Measurements from ENCODE around the gene RPL13A. TPM values are rescaled to one million over a fixed set of nuclear protein-coding genes. Genes with fewer than 3 reads are reported as not detected.
A peak's percentile ranks its signal among the peaks of the same experiment; 100 is the strongest.

RPL13A gene
- polyA plus RNA-seq, 3 donors: 2,758 to 3,345 (median 3,013) TPM

DNA sequence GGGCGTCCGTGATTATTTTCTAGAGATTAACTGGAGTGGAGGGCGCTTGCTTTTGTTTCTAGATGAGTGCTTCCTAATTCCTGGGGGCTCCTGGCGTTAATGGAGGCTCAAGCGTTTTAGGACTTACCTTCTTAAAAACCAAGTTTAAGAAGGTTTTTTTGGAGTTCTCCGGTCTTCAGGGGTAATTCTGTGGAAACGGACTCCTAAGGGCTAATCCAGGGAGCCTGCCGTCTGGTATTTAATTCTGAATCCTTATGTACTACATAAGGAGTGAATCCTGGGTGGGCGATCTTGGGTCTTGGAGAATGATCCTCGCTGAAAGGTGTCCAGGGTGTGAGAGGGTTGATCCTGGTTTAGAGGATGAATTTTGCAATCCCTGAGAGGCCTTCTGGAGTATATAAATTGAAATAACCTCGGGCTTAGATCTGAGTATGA is 9.2 kb downstream of the RPL13A start:
- no peak for DNase-seq

DNA sequence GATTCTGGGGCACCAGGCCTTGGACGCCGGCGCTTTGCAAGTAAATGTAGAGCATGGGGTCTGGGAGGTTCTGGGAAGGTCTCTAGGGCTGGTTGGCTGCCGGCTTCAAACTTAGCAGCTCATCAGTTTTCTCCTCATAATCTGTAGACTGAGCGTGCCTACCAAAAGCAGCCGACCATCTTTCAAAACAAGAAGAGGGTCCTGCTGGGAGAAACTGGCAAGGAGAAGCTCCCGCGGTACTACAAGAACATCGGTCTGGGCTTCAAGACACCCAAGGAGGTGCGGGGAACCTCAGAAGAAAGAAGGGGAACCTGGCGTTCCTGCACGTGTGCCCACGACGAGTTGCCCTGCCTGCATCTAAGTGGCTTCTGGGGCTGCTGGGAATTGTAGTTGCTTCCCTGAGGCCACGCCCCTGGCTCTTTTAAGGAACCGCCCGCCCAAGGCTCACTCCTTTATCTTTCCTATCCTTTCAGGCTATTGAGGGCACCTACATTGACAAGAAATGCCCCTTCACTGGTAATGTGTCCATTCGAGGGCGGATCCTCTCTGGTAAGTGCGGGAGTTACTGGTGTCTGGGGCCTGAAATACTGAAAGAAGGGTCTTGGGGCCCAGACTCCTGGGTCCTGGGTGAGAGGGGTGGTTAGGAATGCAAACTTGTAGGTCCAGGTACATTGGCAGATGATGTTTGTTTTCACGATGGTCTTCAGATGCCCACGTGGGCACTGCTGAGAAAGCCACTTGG is 9.8 kb downstream of the RPL13A start:
- DNase-seq: no peak

DNA sequence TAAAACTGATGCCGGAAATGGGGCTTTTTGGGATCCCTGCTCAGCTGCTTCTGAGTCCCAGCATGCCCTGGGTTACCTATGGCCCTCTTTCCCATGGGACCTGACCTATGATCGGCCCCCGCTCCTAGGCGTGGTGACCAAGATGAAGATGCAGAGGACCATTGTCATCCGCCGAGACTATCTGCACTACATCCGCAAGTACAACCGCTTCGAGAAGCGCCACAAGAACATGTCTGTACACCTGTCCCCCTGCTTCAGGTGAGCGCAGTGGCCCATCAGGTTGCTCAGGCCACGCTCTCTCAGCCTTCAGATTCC is 10.3 kb downstream of the RPL13A start:
- no peak for DNase-seq

DNA sequence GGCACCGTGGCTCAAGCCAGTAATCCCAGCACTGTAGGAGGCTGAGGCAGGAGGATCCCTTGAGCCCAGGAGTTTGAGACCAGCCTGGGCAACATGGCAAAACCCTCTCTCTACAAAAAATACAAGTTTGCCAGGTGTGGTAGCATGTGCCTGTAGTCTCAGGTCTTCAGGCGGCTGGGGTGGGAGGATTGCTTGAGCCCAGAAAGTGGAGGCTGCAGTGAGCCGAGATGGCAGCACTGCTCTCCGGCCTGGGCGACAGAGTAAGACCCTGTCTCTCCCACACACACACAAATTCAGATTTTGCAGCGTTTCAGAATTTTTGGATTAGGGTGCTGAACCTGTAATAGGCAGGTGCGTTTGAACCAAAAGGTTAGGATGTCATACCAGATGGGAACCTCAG is 11.1 kb downstream of the RPL13A start:
- no peak for DNase-seq

DNA sequence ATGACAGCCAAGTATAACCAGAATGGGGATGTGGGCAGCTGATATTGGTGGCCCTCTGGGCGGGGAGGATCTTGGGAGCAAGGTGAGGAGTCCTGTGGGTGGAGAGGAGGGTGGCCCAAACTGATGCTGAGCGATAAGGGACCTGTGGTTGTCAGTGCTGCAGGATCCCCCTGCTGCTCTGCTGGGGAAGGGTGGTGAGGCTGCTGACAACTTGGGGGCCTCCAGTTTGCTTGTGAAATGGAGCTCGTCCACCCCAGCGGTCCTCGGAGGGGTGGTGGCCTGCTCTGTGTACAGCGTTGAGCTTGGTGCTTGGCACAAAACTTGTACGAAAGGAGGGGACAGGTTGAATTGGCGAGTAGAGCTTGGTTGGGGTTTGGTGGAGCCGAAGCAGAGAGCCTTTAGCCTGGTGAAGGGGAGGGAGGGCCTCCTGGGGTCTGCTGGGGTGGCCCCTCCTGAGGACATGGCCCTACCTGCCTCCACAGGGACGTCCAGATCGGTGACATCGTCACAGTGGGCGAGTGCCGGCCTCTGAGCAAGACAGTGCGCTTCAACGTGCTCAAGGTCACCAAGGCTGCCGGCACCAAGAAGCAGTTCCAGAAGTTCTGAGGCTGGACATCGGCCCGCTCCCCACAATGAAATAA is 11.7 kb downstream of the RPL13A start:
- no peak for DNase-seq

DNA sequence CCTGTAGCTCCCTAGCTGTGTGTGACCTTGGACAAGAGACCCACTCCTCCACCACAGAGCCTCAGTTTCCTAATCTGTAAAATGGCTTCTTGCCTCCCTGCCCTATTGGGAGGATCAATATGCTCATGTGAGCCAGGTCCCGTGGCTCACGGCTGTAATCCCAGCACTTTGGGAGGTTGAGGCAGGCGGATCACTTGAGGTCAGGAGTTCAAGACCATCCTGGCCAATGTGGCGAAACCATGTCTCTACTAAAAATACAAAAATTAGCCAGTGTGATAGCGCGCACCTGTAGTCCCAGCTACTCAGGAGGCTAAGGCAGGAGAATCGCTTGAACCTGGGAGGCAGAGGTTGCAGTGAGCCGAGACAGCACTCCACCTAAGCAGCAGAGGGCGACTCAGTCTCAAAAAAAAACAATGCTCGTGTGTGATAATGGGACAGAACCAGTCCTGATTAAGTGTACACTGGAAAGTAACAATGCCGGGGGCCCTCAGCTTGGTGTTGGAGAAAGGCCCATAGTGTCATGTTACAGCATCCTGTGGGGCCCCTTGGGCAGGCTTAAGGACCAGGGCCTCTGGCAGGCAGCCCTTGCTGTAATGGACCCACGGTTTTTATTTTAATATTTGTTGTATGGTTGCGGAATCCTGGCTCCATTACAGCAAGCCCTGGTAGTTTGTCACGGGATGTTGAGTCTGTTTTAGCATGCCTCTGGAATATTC is 15.6 kb downstream of the RPL13A start:
- peak; percentile 74 for DNase-seq

DNA sequence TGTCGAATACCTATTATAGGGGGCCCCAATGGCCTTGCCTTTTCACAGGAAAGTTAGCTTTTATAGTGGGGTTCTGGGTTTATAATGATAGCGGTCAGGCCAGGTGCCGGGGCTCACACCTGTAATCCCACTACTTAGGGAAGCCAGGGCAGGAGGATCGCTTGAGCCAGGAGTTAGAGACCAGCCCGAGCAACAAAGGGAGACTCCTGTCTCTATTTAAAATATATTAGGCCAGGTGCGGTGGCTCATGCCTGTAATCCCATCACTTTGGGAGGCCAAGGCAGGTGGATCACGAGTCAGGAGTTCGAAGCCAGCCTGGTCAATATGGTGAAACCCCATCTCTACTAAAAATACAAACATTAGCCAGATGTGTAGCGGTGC is 16.2 kb downstream of the RPL13A start:
- DNase-seq: no peak

DNA sequence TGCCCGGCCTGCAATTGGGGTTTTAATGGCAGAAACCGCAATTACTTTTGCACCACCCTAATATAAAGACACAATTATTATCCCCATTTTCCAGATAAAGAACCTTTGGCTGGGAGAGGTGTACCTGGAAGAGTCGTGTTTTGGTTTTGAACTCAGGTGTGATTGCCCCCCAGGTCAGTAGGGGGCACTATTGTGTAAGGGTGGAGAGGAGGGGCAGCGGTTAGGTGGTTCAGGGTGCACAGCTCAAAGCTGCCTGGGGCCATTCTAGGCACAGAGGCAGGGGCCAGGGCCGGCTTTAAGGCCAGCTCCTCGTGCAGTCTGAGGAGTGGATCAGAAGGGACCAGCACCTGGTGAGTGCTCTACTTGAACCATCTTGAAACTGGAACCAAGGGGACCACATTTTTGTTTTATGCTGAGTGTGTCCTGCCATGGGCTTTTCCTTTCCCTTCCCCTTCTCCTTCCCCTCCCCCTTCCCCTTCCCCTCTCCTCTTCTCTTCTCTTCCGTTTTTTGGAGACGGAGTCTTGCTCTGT is 19.2 kb downstream of the RPL13A start:
- DNase-seq: peak; percentile 54

DNA sequence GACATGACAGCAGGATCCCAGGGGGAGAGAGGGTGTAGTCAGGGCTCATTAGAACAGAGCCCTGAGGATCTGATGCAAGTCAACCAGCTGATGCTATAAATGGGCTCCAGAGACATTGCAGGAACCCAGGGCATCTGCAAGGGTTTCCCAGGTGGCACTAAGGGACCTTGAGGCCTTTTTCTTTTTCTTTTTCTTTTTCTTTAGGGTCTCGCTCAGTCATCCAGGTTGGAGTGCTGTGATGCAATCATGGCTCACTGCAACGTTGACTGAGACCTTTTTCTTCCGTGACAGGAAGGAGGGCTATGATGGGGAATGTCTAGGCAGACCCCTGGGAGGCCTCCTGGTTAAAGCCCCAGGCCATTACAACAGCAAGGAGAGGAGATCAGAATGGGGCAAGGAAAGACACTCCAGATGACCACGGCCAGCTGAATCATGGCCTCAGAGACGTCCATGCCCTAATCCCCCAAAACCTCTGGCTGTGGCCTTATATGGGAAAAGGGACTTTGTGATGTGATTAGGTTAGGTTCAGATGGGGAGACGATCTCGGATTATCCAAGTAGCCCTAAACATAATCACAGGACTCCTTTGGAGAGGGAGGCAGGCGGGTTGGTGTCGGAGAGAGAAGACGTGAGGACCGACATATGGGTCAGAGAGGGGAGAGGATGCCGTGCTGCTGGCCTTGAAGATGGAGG is 20.5 kb downstream of the RPL13A start:
- no peak for DNase-seq

DNA sequence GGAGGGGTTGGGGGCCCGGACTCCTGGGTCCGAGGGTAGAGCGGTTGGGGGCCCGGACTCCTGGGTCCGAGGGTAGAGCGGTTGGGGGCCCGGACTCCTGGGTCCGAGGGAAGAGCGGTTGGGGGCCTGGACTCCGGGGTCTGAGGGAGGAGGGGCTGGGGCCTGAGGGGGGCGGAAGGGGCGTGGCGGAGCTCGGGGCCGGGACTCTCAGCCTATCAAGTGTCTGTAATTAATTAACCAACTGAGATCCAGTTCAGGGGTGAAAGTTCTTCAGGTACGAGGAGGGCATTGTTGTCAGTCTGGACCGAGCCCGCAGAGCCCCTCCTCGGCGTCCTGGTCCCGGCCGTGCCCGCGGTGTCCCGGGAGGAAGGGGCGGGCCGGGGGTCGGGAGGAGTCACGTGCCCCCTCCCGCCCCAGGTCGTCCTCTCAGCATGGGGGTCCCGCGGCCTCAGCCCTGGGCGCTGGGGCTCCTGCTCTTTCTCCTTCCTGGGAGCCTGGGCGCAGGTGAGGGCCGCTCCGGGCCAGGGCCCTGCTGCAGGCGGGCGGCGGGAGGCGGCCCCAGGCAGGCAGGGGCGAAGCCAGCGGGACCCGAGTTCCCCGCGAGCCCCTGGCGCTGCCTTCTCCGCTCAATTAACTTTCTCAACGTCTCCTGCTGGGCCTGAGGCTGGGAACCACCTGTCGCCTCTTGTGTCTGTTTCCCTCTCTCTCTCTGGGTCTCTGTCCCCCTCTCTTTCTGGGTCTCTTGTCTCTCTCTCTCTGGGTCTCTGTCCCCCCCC is 25.8 kb downstream of the RPL13A start:
- peak; percentile 76 for DNase-seq

DNA sequence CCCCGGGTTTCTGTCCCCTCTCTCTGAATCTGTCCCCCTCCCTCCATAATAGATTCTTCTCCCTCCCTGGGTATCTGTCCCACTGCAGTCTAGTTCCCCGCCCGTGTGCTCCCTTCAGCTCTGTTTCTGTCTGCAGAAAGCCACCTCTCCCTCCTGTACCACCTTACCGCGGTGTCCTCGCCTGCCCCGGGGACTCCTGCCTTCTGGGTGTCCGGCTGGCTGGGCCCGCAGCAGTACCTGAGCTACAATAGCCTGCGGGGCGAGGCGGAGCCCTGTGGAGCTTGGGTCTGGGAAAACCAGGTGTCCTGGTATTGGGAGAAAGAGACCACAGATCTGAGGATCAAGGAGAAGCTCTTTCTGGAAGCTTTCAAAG is 26.3 kb downstream of the RPL13A start:
- no peak for DNase-seq

DNA sequence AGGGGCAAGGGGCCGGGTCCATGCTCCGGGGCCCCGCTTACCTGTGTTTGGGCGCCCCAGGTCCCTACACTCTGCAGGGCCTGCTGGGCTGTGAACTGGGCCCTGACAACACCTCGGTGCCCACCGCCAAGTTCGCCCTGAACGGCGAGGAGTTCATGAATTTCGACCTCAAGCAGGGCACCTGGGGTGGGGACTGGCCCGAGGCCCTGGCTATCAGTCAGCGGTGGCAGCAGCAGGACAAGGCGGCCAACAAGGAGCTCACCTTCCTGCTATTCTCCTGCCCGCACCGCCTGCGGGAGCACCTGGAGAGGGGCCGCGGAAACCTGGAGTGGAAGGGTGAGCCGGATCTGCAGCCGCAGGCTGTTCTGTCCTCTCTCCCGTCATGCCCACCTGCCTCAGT is 26.7 kb downstream of the RPL13A start:
- DNase-seq: no peak

DNA sequence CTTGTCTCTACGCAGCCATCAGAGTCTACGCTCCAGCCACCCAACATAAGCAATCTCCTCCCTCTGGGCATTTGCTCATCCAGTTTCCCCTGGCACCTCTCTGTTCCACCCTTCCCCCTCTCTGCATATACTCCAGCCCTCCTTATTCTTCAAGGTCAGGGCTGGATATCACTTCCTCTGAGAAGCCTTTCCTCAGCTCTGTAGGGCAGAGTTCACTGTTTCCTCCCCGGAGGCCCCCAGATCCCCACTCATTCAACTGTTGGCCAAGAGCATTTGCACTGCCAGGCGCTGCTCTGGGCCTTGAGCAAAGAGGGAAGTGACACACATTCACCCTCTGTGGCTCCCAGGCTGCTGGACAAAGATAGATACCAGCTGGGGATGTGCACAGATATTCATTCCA is 28.4 kb downstream of the RPL13A start:
- DNase-seq: no peak

DNA sequence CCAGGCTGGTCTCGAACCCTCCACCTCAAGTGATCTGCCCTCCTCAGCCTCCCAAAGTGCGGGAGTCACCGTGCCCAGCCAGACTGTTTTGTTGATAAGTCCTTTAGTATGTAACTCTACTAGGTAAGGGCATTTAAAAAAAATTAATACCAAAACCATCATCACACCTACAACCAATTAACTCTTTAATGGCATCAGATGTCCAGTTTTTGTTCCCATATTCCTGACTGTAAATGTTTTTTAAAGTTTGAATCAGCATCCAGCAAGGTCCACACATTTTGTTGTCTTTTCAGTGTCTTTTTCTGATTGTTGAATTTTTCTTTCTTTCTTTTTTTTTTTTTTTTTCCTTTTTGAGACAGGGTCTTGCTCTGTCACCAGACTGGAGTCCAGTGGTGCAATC is 30.6 kb downstream of the RPL13A start:
- no peak for DNase-seq

DNA sequence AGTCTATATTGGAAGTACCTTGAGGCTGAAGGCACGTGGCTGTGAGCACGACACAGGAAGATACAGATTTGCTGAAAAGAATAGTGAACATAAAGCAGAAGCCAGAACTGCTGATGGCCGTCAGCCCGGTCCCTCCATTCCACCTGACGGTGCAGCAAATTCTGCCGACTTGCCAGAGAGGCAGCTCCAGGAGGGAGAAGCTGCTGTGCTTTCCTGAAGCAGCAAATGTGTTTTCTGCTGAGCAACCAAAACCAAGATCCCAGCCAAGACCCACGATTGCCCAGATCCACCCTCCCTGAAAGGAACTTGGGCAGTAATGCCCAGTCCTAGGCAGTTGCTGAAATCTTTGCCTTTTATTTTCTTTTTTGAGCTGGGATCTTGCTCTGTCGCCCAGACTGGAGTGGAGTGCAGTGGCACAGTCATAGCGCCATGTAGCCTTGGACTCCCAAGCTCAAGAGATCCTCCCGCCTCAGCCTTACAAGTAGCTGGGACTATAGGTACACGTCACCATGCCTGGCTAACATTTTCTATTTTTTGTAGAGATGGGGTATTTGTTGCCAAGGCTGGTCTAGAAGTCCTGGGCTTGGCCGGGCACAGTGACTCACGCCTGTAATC is 33.4 kb downstream of the RPL13A start:
- DNase-seq: no peak

DNA sequence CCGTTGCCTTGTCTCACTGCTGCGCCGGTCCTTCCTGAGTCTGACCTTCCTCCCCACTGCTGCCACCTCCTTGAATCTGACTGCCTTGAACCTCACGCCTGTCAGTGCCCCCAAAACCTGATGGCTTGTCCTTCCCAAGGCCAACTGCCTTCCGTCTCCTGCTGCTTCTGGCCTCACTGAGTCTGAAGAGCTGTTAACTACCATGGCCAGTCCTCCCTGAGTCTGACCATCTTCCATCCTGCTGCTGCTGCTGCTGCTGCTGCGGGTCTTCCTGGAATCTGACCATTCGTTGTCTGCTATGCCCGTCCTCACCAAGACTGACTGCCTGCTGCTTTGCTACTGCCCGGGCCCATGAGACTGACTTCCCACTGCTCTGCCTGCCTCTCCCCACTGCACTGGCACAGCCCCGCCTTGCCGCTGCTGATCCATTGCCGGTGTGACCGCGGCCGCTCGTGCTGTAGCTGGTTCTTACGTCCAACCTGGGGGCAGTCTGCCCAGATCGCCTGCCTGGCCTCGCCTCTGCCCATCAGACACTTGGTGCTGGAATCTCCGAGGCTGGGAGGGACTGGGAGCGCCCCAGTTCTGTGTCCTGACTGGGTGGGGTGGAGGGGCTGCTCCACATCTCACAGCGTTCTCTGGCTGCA is 37.5 kb downstream of the RPL13A start:
- no peak for DNase-seq

DNA sequence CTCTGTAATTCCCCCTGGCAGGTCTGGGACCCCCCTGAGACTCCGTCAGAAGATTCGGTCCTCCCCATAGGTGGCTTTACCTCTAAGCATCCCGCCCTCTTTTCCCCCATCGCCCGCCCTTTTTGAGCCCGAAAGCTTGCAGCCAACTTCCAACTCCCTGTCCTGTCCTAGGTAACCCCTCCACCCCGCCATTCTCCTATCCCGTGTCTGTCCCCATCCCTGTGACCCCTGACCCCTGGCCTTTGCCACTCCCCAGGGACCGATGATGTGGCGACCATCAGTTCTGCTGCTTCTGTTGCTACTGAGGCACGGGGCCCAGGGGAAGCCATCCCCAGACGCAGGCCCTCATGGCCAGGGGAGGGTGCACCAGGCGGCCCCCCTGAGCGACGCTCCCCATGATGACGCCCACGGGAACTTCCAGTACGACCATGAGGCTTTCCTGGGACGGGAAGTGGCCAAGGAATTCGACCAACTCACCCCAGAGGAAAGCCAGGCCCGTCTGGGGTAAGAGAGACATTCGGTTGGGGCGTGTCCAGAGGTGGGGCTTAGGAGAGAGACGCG is 40.9 kb downstream of the RPL13A start:
- DNase-seq: no peak

DNA sequence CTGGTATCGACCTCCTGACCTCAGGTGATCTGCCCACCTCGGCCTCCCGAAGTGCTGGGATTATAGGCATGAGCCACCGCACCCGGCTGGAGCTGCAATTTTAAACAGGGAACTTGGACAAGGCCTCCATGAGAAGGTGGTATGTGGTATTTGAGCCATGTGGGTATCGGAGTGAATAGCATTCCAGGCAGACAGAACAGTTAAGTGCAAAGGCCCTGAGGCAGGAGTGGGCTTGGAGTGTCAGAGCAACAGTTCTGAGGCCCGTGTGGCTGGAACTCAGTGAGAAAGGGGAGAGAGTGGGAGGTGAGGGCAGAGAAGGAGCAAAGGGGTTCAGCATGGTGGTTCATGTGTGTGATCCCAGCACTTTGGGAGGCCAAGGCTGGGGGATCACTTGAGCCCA is 43.3 kb downstream of the RPL13A start:
- no peak for DNase-seq

DNA sequence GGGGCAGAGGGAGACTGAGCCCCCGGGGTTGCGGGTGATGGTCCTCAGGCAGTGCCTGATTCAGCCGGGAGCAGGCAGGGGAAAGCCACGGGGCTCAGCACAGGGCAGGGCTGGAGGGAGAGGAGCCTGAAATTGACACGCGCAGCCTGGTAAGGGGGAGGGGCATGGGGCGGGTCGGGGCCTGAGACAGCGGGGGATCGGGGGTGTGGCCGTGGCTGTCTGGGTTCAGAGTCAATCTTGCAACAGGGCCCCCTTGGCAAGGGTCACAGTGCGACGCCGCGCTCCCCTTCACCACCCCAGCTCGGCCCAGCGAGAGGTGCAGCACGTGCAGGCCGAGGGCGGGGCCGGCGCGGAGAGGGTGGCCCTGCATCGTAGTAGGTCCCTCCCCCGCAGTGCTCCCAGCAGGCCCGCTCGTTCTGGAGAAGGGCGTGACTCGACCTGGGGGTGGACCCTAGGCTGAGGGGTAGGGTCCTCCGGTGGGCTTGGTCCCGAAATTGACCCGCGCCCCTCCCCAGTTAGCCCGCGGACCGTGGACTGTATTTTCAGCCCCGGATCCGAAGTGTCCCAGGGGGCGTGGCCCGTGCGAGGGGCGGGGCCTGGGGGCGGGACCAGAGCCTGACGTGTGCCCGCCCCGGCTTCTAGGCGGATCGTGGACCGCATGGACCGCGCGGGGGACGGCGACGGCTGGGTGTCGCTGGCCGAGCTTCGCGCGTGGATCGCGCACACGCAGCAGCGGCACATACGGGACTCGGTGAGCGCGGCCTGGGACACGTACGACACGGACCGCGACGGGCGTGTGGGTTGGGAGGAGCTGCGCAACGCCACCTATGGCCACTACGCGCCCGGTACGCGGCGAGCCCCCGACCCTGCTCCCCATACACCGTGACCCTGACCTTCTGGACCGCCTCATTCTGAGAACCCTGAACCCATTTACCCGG is 46.4 kb downstream of the RPL13A start:
- peak; percentile 66 for DNase-seq
